SK-N-SH treated with all-trans-retinoic acid at 6 μM for 48 hours (cell line): ENCODE measurements around the gene TRIM44.

Experiments
- ATAC-seq: fragments of 200-7000 bp; cut with Tn5 transposase; 3 replicates; pipeline ENCODE4 v1.9.1; 2020; ENCODE audit warnings: mild to moderate bottlenecking, moderate library complexity
- BACH2 ChIP-seq: fragments of 250-450 bp; sonication (Bioruptor Pico); IDR thresholded peaks from 2 replicates; pipeline ENCODE4 v1.9.0; 2021; ENCODE audit warnings: mild to moderate bottlenecking, borderline replicate concordance
- ESRRG ChIP-seq: fragments of 250-450 bp; sonication (Bioruptor Pico); IDR thresholded peaks from 2 replicates; pipeline ENCODE4 v1.6.1; 2021; ENCODE audit warnings: mild to moderate bottlenecking
- GLIS3 ChIP-seq: fragments of 250-450 bp; sonication (Bioruptor Pico); IDR thresholded peaks from 2 replicates; pipeline ENCODE4 v1.5.0; 2020; ENCODE audit warnings: mild to moderate bottlenecking, moderate library complexity
- ISL1 ChIP-seq: fragments of 250-450 bp; sonication (Bioruptor Pico); IDR thresholded peaks from 2 replicates; pipeline ENCODE4 v2.1.2; 2022; ENCODE audit warnings: mild to moderate bottlenecking, moderate library complexity
- OSR1 ChIP-seq: fragments of 250-450 bp; sonication (Bioruptor Pico); IDR thresholded peaks from 2 replicates; pipeline ENCODE4 v1.8.0; 2022; ENCODE audit warnings: moderate library complexity, mild to moderate bottlenecking, inconsistent platforms
- PPARA ChIP-seq: fragments of 250-450 bp; sonication (Bioruptor Pico); IDR thresholded peaks from 2 replicates; pipeline ENCODE4 v1.5.0; 2020; ENCODE audit warnings: mild to moderate bottlenecking, borderline replicate concordance
- RARB ChIP-seq: fragments of 250-450 bp; sonication (Bioruptor Pico); IDR thresholded peaks from 2 replicates; pipeline ENCODE4 v1.8.0; 2021; ENCODE audit warnings: mild to moderate bottlenecking, moderate library complexity
- TSHZ2 ChIP-seq: fragments of 250-450 bp; sonication (Bioruptor Pico); IDR thresholded peaks from 2 replicates; pipeline ENCODE4 v1.5.0; 2020; ENCODE audit warnings: mild to moderate bottlenecking, moderate library complexity
- ZC3H10 ChIP-seq: fragments of 250-450 bp; sonication (Bioruptor Pico); IDR thresholded peaks from 2 replicates; pipeline ENCODE4 v1.5.1; 2021; ENCODE audit warnings: mild to moderate bottlenecking, moderate library complexity
- ZFP3 ChIP-seq: fragments of 250-450 bp; sonication (Bioruptor Pico); IDR thresholded peaks from 2 replicates; pipeline ENCODE4 v1.5.0; 2020; ENCODE audit warnings: mild to moderate bottlenecking, moderate library complexity
- ZFP30 ChIP-seq: fragments of 450-650 bp; formaldehyde crosslinking; IDR thresholded peaks from 2 replicates; pipeline ENCODE4 v1.5.0; 2022; ENCODE audit warnings: mild to moderate bottlenecking, moderate library complexity
- ZNF70 ChIP-seq: fragments of 450-650 bp; formaldehyde crosslinking; IDR thresholded peaks from 2 replicates; pipeline ENCODE4 v1.5.0; 2020; ENCODE audit warnings: mild to moderate bottlenecking, moderate library complexity
- ZNF8 ChIP-seq: fragments of 450-650 bp; formaldehyde crosslinking; IDR thresholded peaks from 2 replicates; pipeline ENCODE4 v1.5.0; 2020; ENCODE audit warnings: mild to moderate bottlenecking, moderate library complexity
- TF ChIP-seq, protein P1 (sequence below): fragments of 250-450 bp; sonication (Bioruptor Pico); IDR thresholded peaks from 2 replicates; pipeline ENCODE4 v1.5.1; 2021; ENCODE audit warnings: mild to moderate bottlenecking, moderate library complexity
- TF ChIP-seq, protein P2 (sequence below): fragments of 250-450 bp; sonication (Bioruptor Pico); IDR thresholded peaks from 2 replicates; pipeline ENCODE4 v1.8.0; 2021; ENCODE audit warnings: low read depth, mild to moderate bottlenecking, moderate library complexity, borderline replicate concordance

Gene TRIM44

GRCh38 chr11:35783809-35784208 is 121.2 kb downstream of the TRIM44 start:
- TF ChIP-seq ZFP30 (CRISPR knock-in tag) (no peak), ZNF8 (CRISPR knock-in tag) (no peak), OSR1 (no peak), BACH2 (CRISPR knock-in tag) (no peak)
- ATAC-seq: no peak

- TF ChIP-seq ESRRG (CRISPR knock-in tag) (no peak), TSHZ2 (CRISPR knock-in tag) (no peak), ZFP3 (CRISPR knock-in tag) (no peak), ZNF70 (CRISPR knock-in tag) (no peak), RARB (CRISPR knock-in tag) (no peak)
- ATAC-seq: no peak
Measured at GRCh38 chr11:35784699-35785098, 122.1 kb downstream of the TRIM44 start.

DNA sequence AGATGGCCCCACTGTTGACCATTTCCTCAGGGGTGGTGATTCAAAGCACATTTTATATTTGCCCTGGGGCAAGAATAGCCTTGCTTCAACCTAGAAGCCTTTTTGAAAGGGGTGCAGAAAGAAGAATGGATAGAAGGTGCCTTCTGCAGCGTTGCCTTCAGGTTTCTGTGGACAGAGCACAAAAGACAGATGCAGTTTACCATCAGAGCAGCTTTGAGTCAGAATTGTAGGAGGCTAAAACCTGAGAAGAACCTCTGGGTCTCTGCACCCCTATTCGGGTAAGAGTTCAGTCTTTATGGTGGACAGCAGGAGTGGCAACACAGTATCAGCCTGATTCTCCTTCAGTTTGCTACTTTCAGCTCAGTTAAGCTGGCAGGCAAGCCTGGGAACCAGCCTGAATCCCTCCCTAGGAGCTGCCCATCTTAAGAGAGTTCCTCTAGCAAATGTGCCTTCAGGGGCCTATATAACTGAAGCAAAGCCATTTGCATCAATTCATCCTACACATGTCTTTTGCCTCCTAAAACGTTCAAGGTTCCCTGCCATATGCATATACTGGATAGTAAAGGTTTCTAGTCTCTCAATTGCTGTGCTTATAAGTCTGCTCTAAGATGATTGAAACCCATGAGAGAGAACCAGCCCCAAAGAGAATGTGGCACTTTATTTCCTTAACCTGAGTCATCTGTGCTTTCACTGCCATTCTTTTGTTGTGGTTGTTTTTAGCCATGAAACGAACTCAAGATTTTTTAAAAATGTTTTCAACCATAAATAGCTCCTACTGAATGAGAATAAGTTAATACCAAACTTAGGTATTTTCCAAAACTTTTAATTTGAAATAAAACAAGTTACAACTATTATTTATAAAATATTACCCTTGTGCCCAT is 123.0 kb downstream of the TRIM44 start:
- TF ChIP-seq, protein P1, sequence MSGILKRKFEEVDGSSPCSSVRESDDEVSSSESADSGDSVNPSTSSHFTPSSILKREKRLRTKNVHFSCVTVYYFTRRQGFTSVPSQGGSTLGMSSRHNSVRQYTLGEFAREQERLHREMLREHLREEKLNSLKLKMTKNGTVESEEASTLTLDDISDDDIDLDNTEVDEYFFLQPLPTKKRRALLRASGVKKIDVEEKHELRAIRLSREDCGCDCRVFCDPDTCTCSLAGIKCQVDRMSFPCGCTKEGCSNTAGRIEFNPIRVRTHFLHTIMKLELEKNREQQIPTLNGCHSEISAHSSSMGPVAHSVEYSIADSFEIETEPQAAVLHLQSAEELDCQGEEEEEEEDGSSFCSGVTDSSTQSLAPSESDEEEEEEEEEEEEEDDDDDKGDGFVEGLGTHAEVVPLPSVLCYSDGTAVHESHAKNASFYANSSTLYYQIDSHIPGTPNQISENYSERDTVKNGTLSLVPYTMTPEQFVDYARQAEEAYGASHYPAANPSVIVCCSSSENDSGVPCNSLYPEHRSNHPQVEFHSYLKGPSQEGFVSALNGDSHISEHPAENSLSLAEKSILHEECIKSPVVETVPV (CRISPR knock-in tag): no peak
- TF ChIP-seq ZFP30 (CRISPR knock-in tag): no peak
- TF ChIP-seq ZNF70 (CRISPR knock-in tag): no peak
- TF ChIP-seq, protein P2, sequence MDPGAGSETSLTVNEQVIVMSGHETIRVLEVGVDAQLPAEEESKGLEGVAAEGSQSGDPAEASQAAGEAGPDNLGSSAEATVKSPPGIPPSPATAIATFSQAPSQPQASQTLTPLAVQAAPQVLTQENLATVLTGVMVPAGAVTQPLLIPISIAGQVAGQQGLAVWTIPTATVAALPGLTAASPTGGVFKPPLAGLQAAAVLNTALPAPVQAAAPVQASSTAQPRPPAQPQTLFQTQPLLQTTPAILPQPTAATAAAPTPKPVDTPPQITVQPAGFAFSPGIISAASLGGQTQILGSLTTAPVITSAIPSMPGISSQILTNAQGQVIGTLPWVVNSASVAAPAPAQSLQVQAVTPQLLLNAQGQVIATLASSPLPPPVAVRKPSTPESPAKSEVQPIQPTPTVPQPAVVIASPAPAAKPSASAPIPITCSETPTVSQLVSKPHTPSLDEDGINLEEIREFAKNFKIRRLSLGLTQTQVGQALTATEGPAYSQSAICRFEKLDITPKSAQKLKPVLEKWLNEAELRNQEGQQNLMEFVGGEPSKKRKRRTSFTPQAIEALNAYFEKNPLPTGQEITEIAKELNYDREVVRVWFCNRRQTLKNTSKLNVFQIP (CRISPR knock-in tag): no peak
- no peak for TF ChIP-seq OSR1
- TF ChIP-seq ZNF8 (CRISPR knock-in tag): no peak
- TF ChIP-seq TSHZ2 (CRISPR knock-in tag): no peak
- no peak for TF ChIP-seq GLIS3 (CRISPR knock-in tag)
- no peak for ATAC-seq

GRCh38 chr11:35786188-35786587 is 123.6 kb downstream of the TRIM44 start:
- no peak for ATAC-seq
- TF ChIP-seq PPARA (CRISPR knock-in tag): no peak
- TF ChIP-seq, protein P2 (CRISPR knock-in tag): no peak
- TF ChIP-seq TSHZ2 (CRISPR knock-in tag): no peak
- TF ChIP-seq ISL1 (CRISPR knock-in tag): no peak
- no peak for TF ChIP-seq ZC3H10 (CRISPR knock-in tag)
- TF ChIP-seq, protein P1 (CRISPR knock-in tag): no peak
- TF ChIP-seq RARB (CRISPR knock-in tag): no peak
- no peak for TF ChIP-seq OSR1
